ENCODE measurements around the gene RGL3. TPM values are rescaled to one million over a fixed set of nuclear protein-coding genes. Genes with fewer than 3 reads are reported as not detected.

RGL3 gene
- total RNA-seq, 4 donors from 2014 or later: 0.25 to 3.7 (median 1.3) TPM

DNA sequence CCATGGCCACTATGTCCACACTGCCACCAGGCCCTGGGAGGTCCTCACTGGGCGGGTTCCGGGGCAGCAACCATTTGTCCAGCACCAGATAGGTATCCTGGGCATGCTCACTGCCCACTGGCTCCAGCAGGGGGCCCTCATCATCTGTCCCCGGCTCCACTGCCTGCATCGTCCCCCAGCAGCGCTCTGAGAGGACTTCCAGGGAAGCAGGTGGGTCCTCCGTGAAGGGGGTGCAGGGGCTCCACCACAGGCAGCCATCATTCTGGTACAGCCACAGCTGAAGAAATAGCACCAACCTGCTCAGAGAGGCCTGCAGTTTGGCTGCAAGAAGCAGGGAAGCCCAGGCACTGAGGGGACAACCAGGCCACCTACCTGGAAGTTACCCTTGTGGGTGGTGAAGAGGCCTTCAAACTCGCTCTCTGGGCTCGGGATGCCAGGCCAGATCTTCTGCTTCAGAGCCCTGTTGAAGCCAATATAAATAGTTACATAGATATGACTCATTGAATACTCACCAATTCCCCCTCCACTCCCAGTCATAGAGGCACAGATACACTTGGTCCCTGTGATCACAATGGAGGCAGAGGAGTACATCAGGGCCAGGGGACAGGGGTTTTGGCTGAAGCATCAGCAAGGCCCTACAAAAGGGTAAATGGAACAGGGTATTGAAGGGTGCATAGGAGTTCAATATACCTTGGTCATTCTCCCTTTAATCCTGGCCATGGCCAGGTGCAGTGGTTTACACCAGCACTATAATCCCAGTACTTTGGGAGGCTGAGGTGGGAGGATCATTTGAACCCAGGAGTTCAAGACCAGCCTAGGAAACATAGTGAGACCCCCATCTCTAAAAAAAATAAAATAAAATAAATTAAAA is 40.6 kb downstream of the RGL3 start:
- 8% methylated on average over 2 of the region's 8 CpGs; no CpG with 5 or more reads in 1 of the 2 donors for WGBS, 2 donors (ENCODE audit: low coverage in 1 of 2)

DNA sequence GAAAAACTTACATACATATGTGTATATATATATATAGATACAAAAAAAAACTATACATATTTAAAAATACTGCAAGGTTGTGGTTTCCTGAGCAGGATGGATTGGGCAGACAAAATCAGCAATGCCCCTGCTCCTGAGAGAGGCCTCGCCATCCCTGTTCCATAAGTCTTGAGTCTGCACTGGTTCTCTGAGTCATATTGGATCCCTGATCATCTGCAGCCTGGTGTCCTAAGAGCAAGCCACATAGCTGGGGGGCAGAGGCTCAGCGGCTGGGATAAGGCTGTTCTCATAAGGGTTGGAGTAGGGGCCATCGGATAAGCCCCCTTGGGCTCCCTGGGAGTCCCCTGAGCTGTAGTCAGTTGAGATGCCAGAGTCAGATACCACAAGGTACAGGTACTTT is 41.4 kb downstream of the RGL3 start:
- H3K36me3 ChIP-seq: peaks cover 0 to 10% of the 10 kb centered on the region in 2 donors
- no peak for ATAC-seq
- TF ChIP-seq EP300 (IDR thresholded peaks at IDR 0.05) (no peak), POLR2AphosphoS5 (IDR thresholded peaks at IDR 0.05) (no peak), POLR2A (IDR thresholded peaks at IDR 0.05) (no peak)
- TF ChIP-seq, protein P1, sequence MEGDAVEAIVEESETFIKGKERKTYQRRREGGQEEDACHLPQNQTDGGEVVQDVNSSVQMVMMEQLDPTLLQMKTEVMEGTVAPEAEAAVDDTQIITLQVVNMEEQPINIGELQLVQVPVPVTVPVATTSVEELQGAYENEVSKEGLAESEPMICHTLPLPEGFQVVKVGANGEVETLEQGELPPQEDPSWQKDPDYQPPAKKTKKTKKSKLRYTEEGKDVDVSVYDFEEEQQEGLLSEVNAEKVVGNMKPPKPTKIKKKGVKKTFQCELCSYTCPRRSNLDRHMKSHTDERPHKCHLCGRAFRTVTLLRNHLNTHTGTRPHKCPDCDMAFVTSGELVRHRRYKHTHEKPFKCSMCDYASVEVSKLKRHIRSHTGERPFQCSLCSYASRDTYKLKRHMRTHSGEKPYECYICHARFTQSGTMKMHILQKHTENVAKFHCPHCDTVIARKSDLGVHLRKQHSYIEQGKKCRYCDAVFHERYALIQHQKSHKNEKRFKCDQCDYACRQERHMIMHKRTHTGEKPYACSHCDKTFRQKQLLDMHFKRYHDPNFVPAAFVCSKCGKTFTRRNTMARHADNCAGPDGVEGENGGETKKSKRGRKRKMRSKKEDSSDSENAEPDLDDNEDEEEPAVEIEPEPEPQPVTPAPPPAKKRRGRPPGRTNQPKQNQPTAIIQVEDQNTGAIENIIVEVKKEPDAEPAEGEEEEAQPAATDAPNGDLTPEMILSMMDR (IDR thresholded peaks at IDR 0.05): no peak
- peaks cover 0 to 86% (median 35%) of the 10 kb centered on the region in 3 donors for H3K4me1 ChIP-seq
- WGBS, 2 donors (ENCODE audit: low coverage in 1 of 2): 84 to 100% methylated on average over 2 of the region's 3 CpGs
- H3K27me3 ChIP-seq: peaks cover 14% of the 10 kb centered on the region
- H3K9me3 ChIP-seq: no peaks in the 10 kb centered on the region
- no peak overlapping the region for H3K4me3 ChIP-seq
- H3K27ac ChIP-seq: peak overlapping the region in 3 of 4 donors; percentile 51 to 69 (median 51)

More for the DNA sequence above, 40.6 kb downstream of the RGL3 start:
- TF ChIP-seq POLR2AphosphoS5 (IDR thresholded peaks at IDR 0.05) (no peak), POLR2A (IDR thresholded peaks at IDR 0.05) (no peak), EP300 (IDR thresholded peaks at IDR 0.05) (no peak)
- TF ChIP-seq, protein P1 (IDR thresholded peaks at IDR 0.05): peak in 3 of 4 experiments; percentile 33 to 61 (median 40)
- ATAC-seq: no peak
- Histone ChIP-seq H3K4me3 (no peak overlapping the region), H3K36me3 (peaks cover 0 to 10% of the 10 kb centered on the region in 2 donors), H3K27me3 (peaks cover 22% of the 10 kb centered on the region), H3K27ac (peak overlapping the region in 3 of 4 donors; percentile 51 to 69 (median 51)), H3K4me1 (peaks cover 0 to 92% (median 43%) of the 10 kb centered on the region in 3 donors), H3K9me3 (no peaks in the 10 kb centered on the region)

DNA sequence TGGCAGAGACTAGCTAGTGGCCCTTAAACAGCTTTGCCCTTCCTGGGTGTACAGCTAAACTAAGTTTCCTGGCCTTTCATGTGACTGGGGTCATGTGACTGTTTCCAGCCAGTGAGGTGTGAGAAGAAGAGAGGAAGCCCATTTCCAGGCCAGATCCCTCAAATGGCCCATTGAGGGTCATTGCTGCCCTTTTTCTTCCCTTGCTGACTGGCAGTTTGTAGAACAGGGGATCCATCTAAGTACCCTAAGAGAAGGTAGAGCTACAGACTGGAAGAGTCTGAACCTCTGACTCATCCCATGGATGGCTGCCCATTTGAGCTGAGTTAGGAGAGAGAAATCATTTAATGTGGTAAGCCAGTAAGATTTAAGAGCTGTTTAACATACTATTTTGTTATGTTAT is 41.9 kb downstream of the RGL3 start:
- H3K36me3 ChIP-seq: peaks cover 0 to 10% of the 10 kb centered on the region in 2 donors
- H3K4me3 ChIP-seq: no peak overlapping the region
- H3K9me3 ChIP-seq: no peaks in the 10 kb centered on the region
- TF ChIP-seq POLR2A (IDR thresholded peaks at IDR 0.05): no peak
- TF ChIP-seq, protein P1 (IDR thresholded peaks at IDR 0.05): no peak
- no peak for TF ChIP-seq EP300 (IDR thresholded peaks at IDR 0.05)
- no peak for TF ChIP-seq POLR2AphosphoS5 (IDR thresholded peaks at IDR 0.05)
- no peak for ATAC-seq
- H3K4me1 ChIP-seq: peaks cover 0 to 81% (median 33%) of the 10 kb centered on the region in 3 donors
- H3K27me3 ChIP-seq: peaks cover 9% of the 10 kb centered on the region
- peak overlapping the region in 3 of 4 donors; percentile 51 to 70 (median 51) for H3K27ac ChIP-seq

DNA sequence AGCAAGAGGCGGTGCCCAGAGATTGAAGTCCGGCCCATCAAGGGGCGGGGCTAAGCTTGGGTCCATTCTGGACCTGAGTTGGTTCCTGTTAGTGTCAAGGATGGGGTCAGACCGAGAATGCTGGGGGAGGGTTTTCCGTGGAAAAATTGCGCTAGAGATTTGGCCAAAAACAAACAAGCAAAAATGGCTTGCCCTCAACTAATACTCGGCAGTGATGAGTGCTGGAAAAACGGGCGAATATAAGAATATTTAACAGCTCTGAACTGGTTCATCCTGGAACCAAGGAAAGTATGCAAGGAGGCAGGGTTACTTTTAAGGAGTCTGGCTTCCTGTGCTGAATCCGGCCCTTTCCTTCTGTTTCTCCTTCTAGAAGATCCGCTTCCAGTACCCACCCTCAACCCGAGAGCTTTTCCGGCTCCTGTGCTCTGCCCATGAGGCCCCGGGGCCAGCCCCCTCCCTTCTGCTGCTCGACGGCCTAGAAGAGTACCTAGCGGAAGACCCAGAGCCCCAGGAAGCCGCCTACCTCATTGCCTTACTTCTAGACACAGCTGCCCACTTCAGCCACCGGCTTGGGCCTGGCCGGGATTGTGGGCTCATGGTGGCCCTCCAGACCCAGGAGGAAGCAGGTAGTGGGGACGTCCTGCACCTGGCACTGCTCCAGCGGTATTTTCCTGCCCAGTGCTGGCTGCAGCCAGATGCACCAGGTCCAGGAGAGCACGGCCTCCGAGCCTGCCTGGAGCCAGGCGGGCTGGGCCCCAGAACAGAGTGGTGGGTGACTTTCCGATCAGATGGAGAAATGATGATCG is 43.8 kb downstream of the RGL3 start:
- ATAC-seq: peak; percentile 0
- Histone ChIP-seq H3K4me1 (peaks cover 0 to 62% (median 26%) of the 10 kb centered on the region in 3 donors), H3K4me3 (peak overlapping the region; percentile 33 to 72), H3K9me3 (no peaks in the 10 kb centered on the region), H3K27me3 (no peaks in the 10 kb centered on the region), H3K27ac (peak overlapping the region; percentile 82 to 99 (median 96)), H3K36me3 (peaks cover 0 to 17% of the 10 kb centered on the region in 2 donors)
- TF ChIP-seq POLR2AphosphoS5 (IDR thresholded peaks at IDR 0.05) (peak; percentile 39), POLR2A (IDR thresholded peaks at IDR 0.05) (peak in 1 of 2 donors; percentile 15), EP300 (IDR thresholded peaks at IDR 0.05) (no peak)
- TF ChIP-seq, protein P1 (IDR thresholded peaks at IDR 0.05): no peak
- 0 to 6% methylated on average over 10 to 16 of the region's 27 CpGs for WGBS, 2 donors (ENCODE audit: low coverage in 1 of 2)

Measured in gastroesophageal sphincter (tissue), 4 donors.